Measurements from ENCODE around the gene PIK3AP1. TPM values are rescaled to one million over a fixed set of nuclear protein-coding genes. Genes with fewer than 3 reads are reported as not detected.

PIK3AP1 gene
- polyA plus RNA-seq, 2 of the 4 experiments (the other 2 are of a cell fraction): 1.6 to 3.2 TPM

- CTCF ChIA-PET: interaction anchor here (0.8 kb wide), 1 partner anchor 32 kb away, joined by 3 read pairs; no protein-coding TSS in a partner anchor
- TF ChIP-seq ZC3H11A (IDR thresholded peaks at IDR 0.05) (no peak), BHLHE40 (IDR thresholded peaks at IDR 0.05; ENCODE audit: low read depth, low read length) (no peak), BCL3 (IDR thresholded peaks at IDR 0.05) (no peak), ELK1 (IDR thresholded peaks at IDR 0.05; ENCODE audit: low read depth, low read length) (no peak), SMC3 (IDR thresholded peaks at IDR 0.05) (no peak), CBX8 (IDR thresholded peaks at IDR 0.05) (no peak), HES2 (IDR thresholded peaks at IDR 0.05) (no peak), EHF (CRISPR knock-in tag; IDR thresholded peaks at IDR 0.05) (no peak), HEYL (CRISPR knock-in tag; IDR thresholded peaks at IDR 0.05) (no peak), REST (IDR thresholded peaks at IDR 0.05) (no peak), NR3C1 (IDR thresholded peaks at IDR 0.05) (no peak), ZSCAN20 (CRISPR knock-in tag; IDR thresholded peaks at IDR 0.05) (no peak), FOSB (CRISPR knock-in tag; IDR thresholded peaks at IDR 0.05) (no peak), RFX5 (IDR thresholded peaks at IDR 0.05) (no peak), RCOR1 (IDR thresholded peaks at IDR 0.05; ENCODE audit: low read depth, low read length) (no peak), E2F6 (IDR thresholded peaks at IDR 0.05; ENCODE audit: borderline replicate concordance, low read depth) (no peak), KDM1A (IDR thresholded peaks at IDR 0.05; ENCODE audit: low read depth) (no peak), ATOH8 (CRISPR knock-in tag; IDR thresholded peaks at IDR 0.05; ENCODE audit: low read depth) (no peak), MAZ (IDR thresholded peaks at IDR 0.05; ENCODE audit: borderline replicate concordance, low read depth, low read length) (no peak), TP53 (CRISPR knock-in tag; IDR thresholded peaks at IDR 0.05) (no peak)
- POLR2A ChIA-PET: no interaction called here
- ATAC-seq (no peak; a peak in 1 of 6 replicates), FAIRE-seq (no peak), DNase-seq (ENCODE audit: low read depth in 1 of 2, low spot score in 1 of 2) (no peak)
- no peaks in the 10 kb centered on the region for H3K9me3 ChIP-seq
- no peak overlapping the region for H3K4me3 ChIP-seq
- WGBS (ENCODE audit: missing lambda C conversion rate): 73% methylated on average over 10 of the region's 10 CpGs
- no peak overlapping the region for H3K4me2 ChIP-seq
- no peak overlapping the region for H3K27ac ChIP-seq
- peaks cover 13% of the 10 kb centered on the region for H3K4me1 ChIP-seq
Observed at GRCh38 chr10:96676272-96677112, 43.8 kb downstream of the PIK3AP1 start.
